ENCODE measurements around the gene SMYD3. TPM values are rescaled to one million over a fixed set of nuclear protein-coding genes. Genes with fewer than 3 reads are reported as not detected.

The SMYD3 gene
- total RNA-seq, 3 donors from 2014 or later (not counting 1 experiment from before 2014, with no cell fraction given), result 43.6 to 48.0 (median 46.1) TPM

DNA sequence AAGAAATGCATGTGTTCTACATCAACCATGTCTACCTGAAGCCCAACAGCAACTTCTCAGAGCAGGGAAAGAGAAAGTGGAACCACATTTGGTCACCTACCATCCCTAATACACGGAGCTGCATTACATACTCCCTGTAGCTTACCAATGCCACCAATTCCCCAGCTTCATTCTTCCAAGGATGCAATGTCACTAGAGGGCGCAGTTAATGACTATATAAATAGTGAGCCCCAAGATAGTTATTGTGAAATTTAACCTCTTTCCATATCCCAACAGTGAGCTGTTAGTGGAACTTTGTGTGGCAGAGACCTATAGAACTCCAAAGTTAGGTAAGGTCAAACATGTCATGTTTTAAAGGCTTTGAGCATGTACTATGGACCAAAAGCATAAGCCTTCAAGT is 618.3 kb downstream of the SMYD3 start:
- peak in 1 of 3 donors; percentile 49 for ATAC-seq
- Histone ChIP-seq H3K36me3 (ENCODE audit: control insufficient read depth, insufficient read depth, low read length) (no peaks in the 10 kb centered on the region), H3K9me3 (ENCODE audit: control insufficient read depth, insufficient read depth, low read length) (no peaks in the 10 kb centered on the region), H3K4me1 (ENCODE audit: control insufficient read depth, insufficient read depth, low read length) (no peaks in the 10 kb centered on the region), H3K4me3 (ENCODE audit: low read length) (no peak overlapping the region), H3K27me3 (ENCODE audit: control insufficient read depth, insufficient read depth, low read length) (no peaks in the 10 kb centered on the region), H3K27ac (ENCODE audit: low read length) (no peak overlapping the region)
- Mint-ChIP-seq H3K27me3 (ENCODE audit: low read depth in 2 of 2) (no peaks in the 10 kb centered on the region), H3K9me3 (peaks cover 2 to 8% of the 10 kb centered on the region in 2 donors), H3K4me1 (peaks cover 0 to 6% of the 10 kb centered on the region in 2 donors), H3K36me3 (peaks cover 22% of the 10 kb centered on the region), H3K4me3 (no peak overlapping the region), H3K27ac (no peak overlapping the region)
- WGBS (ENCODE audit: insufficient coverage), result no CpG with 5 or more reads among the region's 2 CpGs
- intact Hi-C loops (cut with micrococcal nuclease), result loop anchor here (1.0 to 10.0 kb wide), 2 partner anchors 114 to 734 kb away; partner anchors contain the start of gene KIF26B
- TF ChIP-seq, protein P1, sequence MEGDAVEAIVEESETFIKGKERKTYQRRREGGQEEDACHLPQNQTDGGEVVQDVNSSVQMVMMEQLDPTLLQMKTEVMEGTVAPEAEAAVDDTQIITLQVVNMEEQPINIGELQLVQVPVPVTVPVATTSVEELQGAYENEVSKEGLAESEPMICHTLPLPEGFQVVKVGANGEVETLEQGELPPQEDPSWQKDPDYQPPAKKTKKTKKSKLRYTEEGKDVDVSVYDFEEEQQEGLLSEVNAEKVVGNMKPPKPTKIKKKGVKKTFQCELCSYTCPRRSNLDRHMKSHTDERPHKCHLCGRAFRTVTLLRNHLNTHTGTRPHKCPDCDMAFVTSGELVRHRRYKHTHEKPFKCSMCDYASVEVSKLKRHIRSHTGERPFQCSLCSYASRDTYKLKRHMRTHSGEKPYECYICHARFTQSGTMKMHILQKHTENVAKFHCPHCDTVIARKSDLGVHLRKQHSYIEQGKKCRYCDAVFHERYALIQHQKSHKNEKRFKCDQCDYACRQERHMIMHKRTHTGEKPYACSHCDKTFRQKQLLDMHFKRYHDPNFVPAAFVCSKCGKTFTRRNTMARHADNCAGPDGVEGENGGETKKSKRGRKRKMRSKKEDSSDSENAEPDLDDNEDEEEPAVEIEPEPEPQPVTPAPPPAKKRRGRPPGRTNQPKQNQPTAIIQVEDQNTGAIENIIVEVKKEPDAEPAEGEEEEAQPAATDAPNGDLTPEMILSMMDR (IDR thresholded peaks at IDR 0.05), result peak; percentile 49
- peak in 1 of 2 donors; percentile 59 for DNase-seq

- peaks cover 14% of the 10 kb centered on the region for H3K36me3 Mint-ChIP-seq
- H3K27ac ChIP-seq (ENCODE audit: low read length), result no peak overlapping the region
- intact Hi-C loops (cut with micrococcal nuclease), result loop anchor here (10.0 kb wide), 1 partner anchor 733 kb away; the partner anchor contains the start of gene KIF26B
- H3K27me3 ChIP-seq (ENCODE audit: control insufficient read depth, insufficient read depth, low read length), result no peaks in the 10 kb centered on the region
- DNase-seq (no peak), ATAC-seq (no peak)
- peaks cover 2% of the 10 kb centered on the region in 2 donors for H3K9me3 Mint-ChIP-seq
- no peaks in the 10 kb centered on the region for H3K4me1 ChIP-seq (ENCODE audit: control insufficient read depth, insufficient read depth, low read length)
- no peaks in the 10 kb centered on the region for H3K27me3 Mint-ChIP-seq (ENCODE audit: low read depth in 2 of 2)
- H3K27ac Mint-ChIP-seq, result peak overlapping the region in 1 of 2 donors; percentile 31
- peaks cover 8% of the 10 kb centered on the region in 2 donors for H3K4me1 Mint-ChIP-seq
- TF ChIP-seq, protein P1 (IDR thresholded peaks at IDR 0.05), result no peak
- H3K4me3 ChIP-seq (ENCODE audit: low read length), result no peak overlapping the region
- H3K36me3 ChIP-seq (ENCODE audit: control insufficient read depth, insufficient read depth, low read length), result no peaks in the 10 kb centered on the region
- 100% methylated on average over 1 of the region's 1 CpG for WGBS (ENCODE audit: insufficient coverage)
- H3K4me3 Mint-ChIP-seq, result no peak overlapping the region
- H3K9me3 ChIP-seq (ENCODE audit: control insufficient read depth, insufficient read depth, low read length), result no peaks in the 10 kb centered on the region
Observed at GRCh38 chr1:245887829-245888228, 619.2 kb downstream of the SMYD3 start.

- WGBS (ENCODE audit: insufficient coverage), result 74% methylated on average over 10 of the region's 10 CpGs
- Mint-ChIP-seq H3K27ac (peak overlapping the region in 1 of 2 donors; percentile 71), H3K36me3 (peaks cover 10% of the 10 kb centered on the region), H3K27me3 (ENCODE audit: low read depth in 2 of 2) (no peaks in the 10 kb centered on the region), H3K4me1 (peaks cover 25% of the 10 kb centered on the region in 2 donors), H3K4me3 (peak overlapping the region; percentile 49), H3K9me3 (peaks cover 0 to 2% of the 10 kb centered on the region in 2 donors)
- no peak overlapping the region for H3K27ac ChIP-seq (ENCODE audit: low read length)
- peaks cover 6% of the 10 kb centered on the region for H3K4me1 ChIP-seq (ENCODE audit: control insufficient read depth, insufficient read depth, low read length)
- intact Hi-C loops (cut with micrococcal nuclease), result loop anchor here (10.0 kb wide), 1 partner anchor 727 kb away; the partner anchor contains the start of gene KIF26B
- no peak overlapping the region for H3K4me3 ChIP-seq (ENCODE audit: low read length)
- TF ChIP-seq, protein P1 (IDR thresholded peaks at IDR 0.05), result no peak
- no peaks in the 10 kb centered on the region for H3K36me3 ChIP-seq (ENCODE audit: control insufficient read depth, insufficient read depth, low read length)
- DNase-seq (no peak), ATAC-seq (peak; percentile 52 to 96 (median 77))
- H3K9me3 ChIP-seq (ENCODE audit: control insufficient read depth, insufficient read depth, low read length), result no peaks in the 10 kb centered on the region
- no peaks in the 10 kb centered on the region for H3K27me3 ChIP-seq (ENCODE audit: control insufficient read depth, insufficient read depth, low read length)
Observed at GRCh38 chr1:245881767-245882391, 625.2 kb downstream of the SMYD3 start.

All from natural killer cell (primary cell).